ENCODE results near the gene ACVR1C.
A peak's percentile ranks its signal among the peaks of the same experiment; 100 is the strongest.

ACVR1C gene

GRCh38 chr2:157500334-157500733 lies 128.3 kb downstream of the ACVR1C start:
- Histone ChIP-seq H3K4me3 (no peak overlapping the region), H3K27ac (no peak overlapping the region)
- no peak for DNase-seq (ENCODE audit: low spot score)
- no peak for TF ChIP-seq CTCF (IDR thresholded peaks at IDR 0.05)

GRCh38 chr2:157498483-157498882 lies 130.2 kb downstream of the ACVR1C start:
- DNase-seq (ENCODE audit: low spot score) = no peak
- Histone ChIP-seq H3K27ac (no peak overlapping the region), H3K4me3 (no peak overlapping the region)
- TF ChIP-seq CTCF (IDR thresholded peaks at IDR 0.05) = no peak

GRCh38 chr2:157497638-157498314 lies 130.9 kb downstream of the ACVR1C start:
- DNase-seq (ENCODE audit: low spot score) = no peak
- no peak overlapping the region for H3K27ac ChIP-seq
- H3K4me3 ChIP-seq = no peak overlapping the region
- TF ChIP-seq CTCF (IDR thresholded peaks at IDR 0.05) = no peak

GRCh38 chr2:157492189-157492773 lies 136.4 kb downstream of the ACVR1C start:
- no peak overlapping the region for H3K27ac ChIP-seq
- DNase-seq (ENCODE audit: low spot score) = no peak
- TF ChIP-seq CTCF (IDR thresholded peaks at IDR 0.05) = peak; percentile 36
- H3K4me3 ChIP-seq = no peak overlapping the region

GRCh38 chr2:157489983-157490382 lies 138.7 kb downstream of the ACVR1C start:
- DNase-seq (ENCODE audit: low spot score) = no peak
- H3K4me3 ChIP-seq = no peak overlapping the region

GRCh38 chr2:157488877-157489276 lies 139.8 kb downstream of the ACVR1C start:
- DNase-seq (ENCODE audit: low spot score) = no peak
- Histone ChIP-seq H3K27ac (no peak overlapping the region), H3K4me3 (peak overlapping the region; percentile 22)
- no peak for TF ChIP-seq CTCF (IDR thresholded peaks at IDR 0.05)

More at GRCh38 chr2:157489983-157490382, 138.7 kb downstream of the ACVR1C start:
- no peak for TF ChIP-seq CTCF (IDR thresholded peaks at IDR 0.05)
- no peak overlapping the region for H3K27ac ChIP-seq

GRCh38 chr2:157487747-157488146 lies 140.9 kb downstream of the ACVR1C start:
- TF ChIP-seq CTCF (IDR thresholded peaks at IDR 0.05) = no peak
- no peak overlapping the region for H3K4me3 ChIP-seq
- H3K27ac ChIP-seq = no peak overlapping the region
- no peak for DNase-seq (ENCODE audit: low spot score)

Measured in coronary artery (tissue), 2 donors.